K562 (cell line): ENCODE results near the gene ANXA3. TPM values are rescaled to one million over a fixed set of nuclear protein-coding genes. Genes with fewer than 3 reads are reported as not detected.

Experiments used
- ATAC-seq: fragments of 200-7000 bp; cut with Tn5 transposase; 3 replicates; pipeline ENCODE4 v1.9.1; 2020; ENCODE audit warnings: moderate library complexity
- BruUV-seq: library from RNA; stranded (reverse); fragments of 400-500 nt; replicated peaks from 2 replicates; lab custom pipeline; 2021; lab: Mats Ljungman, UMichigan
- CTCF ChIA-PET: fragments of 300-600 bp; formaldehyde crosslinking; extraction: SDS; loops from one replicate; lab custom pipeline; 2021; ENCODE audit warnings: low intra/inter-chr PET ratio; lab: Yijun Ruan, JAX
- POLR2A ChIA-PET: fragments of 300-600, 350-650 bp; sonication (Branson Sonifier 250); formaldehyde crosslinking; extraction: SDS; loops from one replicate; lab custom pipeline; 2021; ENCODE audit warnings: antibody characterized with exemption, inconsistent platforms; lab: Yijun Ruan, JAX
- DNase-seq, 4 experiments: peaks; one replicate each; pipeline versions ENCODE4 v3.0.0 to v3.0.0-alpha.2; 2011 to 2018; ENCODE audit warnings: low spot score in 3 of 4, mixed read lengths in 3 of 4; ENCODE audit errors: extremely low read depth in 1 of 4
- FAIRE-seq: peaks from 2 replicates; lab custom pipeline; 2011; peaks lifted over from hg19 to GRCh38; lab: Jason Lieb, UNC
- H2AFZ ChIP-seq: 2 replicates; pipeline ENCODE4 v1.6.0; 2011; ENCODE audit warnings: low read depth, low read length, control low read depth, inconsistent platforms
- H3K27ac ChIP-seq: fragments of 200-600 bp; 3 replicates; pipeline ENCODE4 v1.8.0; 2011; ENCODE audit warnings: low read depth, mild to moderate bottlenecking, control low read depth, inconsistent platforms, low read length, moderate library complexity, mixed read lengths; ENCODE audit errors: extremely low read depth
- H3K27me3 ChIP-seq, 2 experiments: fragments of 300-600 bp in 1 of 2; 2 replicates in 1 of 2; 3 replicates in 1 of 2; pipeline versions ENCODE4 v1.6.0 to v1.8.0; 2011; ENCODE audit warnings: inconsistent platforms in 2 of 2, low read length in 2 of 2, mild to moderate bottlenecking in 1 of 2, mixed read lengths in 1 of 2, moderate library complexity in 1 of 2; ENCODE audit not compliant: control insufficient read depth in 2 of 2, insufficient read depth in 2 of 2
- H3K36me3 ChIP-seq: fragments of 300-600 bp; 3 replicates; pipeline ENCODE4 v1.8.0; 2011; ENCODE audit warnings: mild to moderate bottlenecking, low read length, inconsistent platforms; ENCODE audit not compliant: control insufficient read depth, insufficient read depth
- H3K4me1 ChIP-seq, 2 experiments: fragments of 200-600 bp in 1 of 2; replicated peaks in 1 of 2; 2 replicates in 1 of 2; 3 replicates in 1 of 2; pipeline versions ENCODE4 v1.5.1 to v1.8.0; 2011; ENCODE audit warnings: inconsistent platforms in 2 of 2, low read length in 2 of 2, mild to moderate bottlenecking in 1 of 2, mixed read lengths in 1 of 2, moderate library complexity in 1 of 2; ENCODE audit not compliant: control insufficient read depth in 2 of 2, insufficient read depth in 2 of 2
- H3K4me2 ChIP-seq: 2 replicates; pipeline ENCODE4 v1.6.1; 2011; ENCODE audit warnings: low read length, control low read depth, inconsistent platforms, mixed read lengths; ENCODE audit not compliant: insufficient read depth
- H3K4me3 ChIP-seq: fragments of 200-600 bp; sonication (generic), shearing (Covaris generic); 2 replicates; pipeline ENCODE4 v1.5.1; 2016; ENCODE audit warnings: control low read depth, inconsistent platforms
- H3K79me2 ChIP-seq: fragments of 200-600 bp; 3 replicates; pipeline ENCODE4 v1.8.0; 2011; ENCODE audit warnings: low read length, inconsistent platforms; ENCODE audit not compliant: control insufficient read depth, insufficient read depth
- H3K9ac ChIP-seq, 2 experiments: 2 replicates each; pipeline versions ENCODE4 v1.6.0 to v1.6.1; 2011; ENCODE audit warnings: low read depth in 2 of 2, low read length in 2 of 2, control low read depth in 1 of 2, inconsistent platforms in 1 of 2, mild to moderate bottlenecking in 1 of 2, mixed read lengths in 1 of 2; ENCODE audit not compliant: insufficient read depth in 1 of 2
- H3K9me1 ChIP-seq: one replicate; pipeline ENCODE4 v1.6.0; 2011; ENCODE audit warnings: inconsistent platforms, mild to moderate bottlenecking, low read length, moderate library complexity; ENCODE audit not compliant: control insufficient read depth, insufficient read depth
- H3K9me3 ChIP-seq: replicated peaks from 2 replicates; pipeline ENCODE4 v1.5.1; 2011; ENCODE audit warnings: low read depth, low read length, inconsistent platforms; ENCODE audit not compliant: control insufficient read depth, insufficient read depth
- H4K20me1 ChIP-seq: replicated peaks from 2 replicates; pipeline ENCODE4 v1.6.1; 2011; ENCODE audit warnings: low read length, inconsistent platforms, mixed read lengths; ENCODE audit not compliant: control insufficient read depth, insufficient read depth
- E2F1 ChIP-seq: sonication (generic); formaldehyde crosslinking; IDR thresholded peaks from 2 replicates; pipeline ENCODE4 v1.8.1; 2023; ENCODE audit warnings: mild to moderate bottlenecking, missing genetic modification reagents, moderate library complexity
- HDAC3 ChIP-seq: fragments of 450-650 bp; IDR thresholded peaks from 2 replicates; pipeline ENCODE4 v1.6.1; 2018; ENCODE audit warnings: borderline replicate concordance, mild to moderate bottlenecking, moderate library complexity; ENCODE audit not compliant: partially characterized antibody
- NFIC ChIP-seq: fragments of 450-650 bp; IDR thresholded peaks from 2 replicates; pipeline ENCODE4 v1.6.1; 2017; ENCODE audit warnings: mild to moderate bottlenecking, inconsistent platforms
- PRPF4 ChIP-seq: fragments of 200-400 bp; formaldehyde crosslinking; IDR thresholded peaks from one replicate; pipeline ENCODE4 v1.6.1; 2017; ENCODE audit warnings: low read length, low read depth, mild to moderate bottlenecking; ENCODE audit not compliant: insufficient read depth, poor library complexity, severe bottlenecking
- ZBTB40 ChIP-seq, 2 experiments: fragments of 450-650 bp in 1 of 2; sonication (generic) in 1 of 2; formaldehyde crosslinking in 1 of 2; IDR thresholded peaks; 2 replicates each; pipeline versions ENCODE4 v1.7.1 to v1.9.0; 2016 to 2022; ENCODE audit warnings: inconsistent platforms in 1 of 2, mild to moderate bottlenecking in 1 of 2, missing genetic modification reagents in 1 of 2
- WGBS: fragments of 100-300 bp; shearing (Covaris generic); methylation state at CpG from one replicate; pipeline ENCODE4 v1.1.6; 2016; ENCODE audit warnings: low coverage, mixed read lengths; ENCODE audit not compliant: insufficient coverage; ENCODE audit errors: missing lambda C conversion rate; 5-methylcytosine and 5-hydroxymethylcytosine counted together
- in situ Hi-C: fragments of 300-500 bp; cut with MboI; formaldehyde crosslinking; loops from 4 replicates; pipeline ENCODE4 v1.15.0; 2018; ENCODE audit warnings: inconsistent platforms, mixed read lengths
- intact Hi-C: fragments of 100-400 bp; cut with micrococcal nuclease; formaldehyde crosslinking; loops from 2 replicates; pipeline ENCODE4 v1.14.2; 2022
- polyA plus RNA-seq, 8 experiments: library from polyadenylated mRNA; depleted of rRNA in 4 of 8; stranded (reverse) in 5 of 8; unstranded in 3 of 8; fragments of >200 nt; fragmentation: Nextera tagmentation in 2 of 8; fragmentation: Illumina TruSeq in 1 of 8; extraction: Ambion mirVana in 2 of 8; extraction: Trizol in 1 of 8; gene quantifications; 2 replicates each; pipeline versions ENCODE4 v1.2.1 to v1.2.3, GENCODE V29; 2011 to 2014; ENCODE audit warnings: inconsistent platforms in 1 of 8, missing spikeins in 1 of 8
- total RNA-seq, 7 experiments: library from RNA; depleted of rRNA in 6 of 7; stranded (reverse); fragments of >200 nt in 6 of 7; fragmentation: Illumina TruSeq in 2 of 7; extraction: Trizol in 2 of 7; gene quantifications; 2 replicates each; pipeline versions ENCODE4 v1.2.1 to v1.2.3, GENCODE V29; 2011 to 2021; ENCODE audit warnings: low replicate concordance in 1 of 7

Gene ANXA3
- total and polyA plus RNA-seq, 9 of the 15 experiments (the other 6 are each of a cell fraction or from before 2014, with no cell fraction given): 6.3 to 15.5 (median 9.8) TPM

- no peak overlapping the region for H3K27ac ChIP-seq
- POLR2A ChIA-PET: interaction anchor here (0.6 to 1.0 kb wide), 2 partner anchors 11 to 447 kb away, joined by 3 to 5 read pairs; no protein-coding TSS in a partner anchor
These were observed 17.2 kb downstream of the ANXA3 start for GRCh38 chr4:78568640-78569305.

More at GRCh38 chr4:78568640-78569305, 17.2 kb downstream of the ANXA3 start:
- Histone ChIP-seq H3K79me2 (no peaks in the 10 kb centered on the region), H3K9me3 (no peaks in the 10 kb centered on the region), H3K27me3 (no peaks in the 10 kb centered on the region), H3K9ac (no peak overlapping the region), H3K4me2 (no peak overlapping the region)
- DNase-seq (no peak), FAIRE-seq (no peak), ATAC-seq (no peak)
- no TSS peak for BruUV-seq
- in situ Hi-C loops: no loop called here
- TF ChIP-seq NFIC (no peak), HDAC3 (no peak), ZBTB40 (IDR thresholded peaks at IDR 0.05) (no peak), ZBTB40 (CRISPR knock-in tag; IDR thresholded peaks at IDR 0.05) (no peak), PRPF4 (no peak), E2F1 (no peak)
- TF ChIP-seq, all 486 proteins: peak for 0
- H3K36me3 ChIP-seq: no peaks in the 10 kb centered on the region
- no peak overlapping the region for H2AFZ ChIP-seq
- no peaks in the 10 kb centered on the region for H4K20me1 ChIP-seq
- intact Hi-C loops: no loop called here
- H3K9me1 ChIP-seq: no peaks in the 10 kb centered on the region
- peaks cover 0 to 4% of the 10 kb centered on the region in 2 experiments; a peak in 2 of 5 replicates for H3K4me1 ChIP-seq
- 51% methylated on average over 3 of the region's 3 CpGs for WGBS
- no peak overlapping the region for H3K4me3 ChIP-seq
- CTCF ChIA-PET: no interaction called here
